HUES6 (cell line): ENCODE data around the gene FLT4.

Source experiments
- H3K27ac ChIP-seq: 2 replicates; pipeline ENCODE4 v1.7.0; 2013; ENCODE audit warnings: low read depth, mild to moderate bottlenecking, low read length, inconsistent platforms
- H3K27me3 ChIP-seq: 2 replicates; pipeline ENCODE4 v1.6.1; 2013; ENCODE audit warnings: low read length; ENCODE audit not compliant: control insufficient read depth, insufficient read depth
- H3K36me3 ChIP-seq: 2 replicates; pipeline ENCODE4 v1.6.1; 2013; ENCODE audit warnings: low read length; ENCODE audit not compliant: control insufficient read depth, insufficient read depth
- H3K4me1 ChIP-seq: 2 replicates; pipeline ENCODE4 v1.6.1; 2013; ENCODE audit warnings: low read length; ENCODE audit not compliant: control insufficient read depth, insufficient read depth
- H3K4me3 ChIP-seq: 2 replicates; pipeline ENCODE4 v1.5.1; 2013; ENCODE audit warnings: low read depth, low read length
- H3K9ac ChIP-seq: one replicate; pipeline ENCODE4 v1.6.1; 2013; ENCODE audit warnings: mild to moderate bottlenecking, low read length
- H3K9me3 ChIP-seq: 2 replicates; pipeline ENCODE4 v1.6.1; 2013; ENCODE audit warnings: low read depth, low read length; ENCODE audit not compliant: control insufficient read depth, insufficient read depth

Gene FLT4

DNA sequence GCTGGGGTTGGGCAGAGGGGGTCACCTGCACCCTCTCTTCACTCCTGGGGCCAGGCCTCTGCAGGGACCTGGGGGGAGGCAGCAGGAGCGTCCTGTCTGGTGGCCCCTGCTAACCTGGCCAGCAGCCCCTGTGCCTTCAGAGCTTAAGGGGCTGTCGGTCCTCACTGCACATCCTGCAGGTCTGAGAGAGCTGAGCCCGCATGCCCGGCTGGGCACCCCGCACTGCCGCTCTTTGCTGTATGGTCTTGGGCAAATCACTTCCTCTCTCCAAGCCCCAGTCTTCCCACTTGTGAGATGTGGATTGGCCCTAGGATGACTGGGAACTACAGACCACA is 7.9 kb downstream of the FLT4 start:
- Histone ChIP-seq H3K36me3 (no peaks in the 10 kb centered on the region), H3K27ac (no peak overlapping the region), H3K4me1 (no peaks in the 10 kb centered on the region), H3K27me3 (peaks cover 16% of the 10 kb centered on the region), H3K9ac (no peak overlapping the region), H3K9me3 (no peaks in the 10 kb centered on the region), H3K4me3 (no peak overlapping the region)

DNA sequence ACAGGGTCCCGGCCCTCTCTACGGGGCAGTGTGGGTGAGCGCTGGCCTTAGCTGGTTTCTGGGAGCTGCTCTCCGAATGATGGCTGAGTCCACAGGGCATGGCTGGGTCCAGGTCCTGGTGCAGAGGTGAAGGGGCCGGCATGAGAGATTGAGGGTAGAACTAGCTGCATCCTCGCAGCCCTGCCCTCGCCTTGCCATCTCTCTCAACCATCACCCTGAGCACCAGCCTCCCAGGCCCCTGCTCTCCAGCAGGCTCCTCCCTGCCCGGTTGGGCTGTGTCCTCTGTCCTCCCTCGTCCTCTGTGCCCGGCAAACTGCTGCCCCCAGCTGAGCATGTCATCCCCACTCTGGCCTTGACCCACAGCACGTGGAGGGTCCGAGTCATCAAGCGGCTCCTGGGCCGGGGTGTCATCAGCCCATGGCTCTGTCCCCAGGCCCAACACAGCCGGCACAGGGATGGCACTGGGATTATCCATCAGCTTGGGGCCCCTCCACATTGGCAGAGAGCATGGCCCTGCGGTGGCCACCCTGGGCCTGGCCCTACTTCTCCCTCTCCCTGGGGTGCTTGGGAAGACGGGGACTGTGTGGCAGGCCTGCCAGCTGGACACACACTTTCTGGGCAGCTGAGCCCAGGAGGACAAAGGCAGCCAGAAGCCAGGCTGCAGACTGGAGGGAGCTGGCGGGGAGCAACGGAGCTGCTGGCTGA is 8.4 kb downstream of the FLT4 start:
- Histone ChIP-seq H3K9ac (no peak overlapping the region), H3K9me3 (no peaks in the 10 kb centered on the region), H3K4me3 (no peak overlapping the region), H3K27ac (no peak overlapping the region), H3K27me3 (peaks cover 11% of the 10 kb centered on the region), H3K36me3 (no peaks in the 10 kb centered on the region), H3K4me1 (no peaks in the 10 kb centered on the region)

DNA sequence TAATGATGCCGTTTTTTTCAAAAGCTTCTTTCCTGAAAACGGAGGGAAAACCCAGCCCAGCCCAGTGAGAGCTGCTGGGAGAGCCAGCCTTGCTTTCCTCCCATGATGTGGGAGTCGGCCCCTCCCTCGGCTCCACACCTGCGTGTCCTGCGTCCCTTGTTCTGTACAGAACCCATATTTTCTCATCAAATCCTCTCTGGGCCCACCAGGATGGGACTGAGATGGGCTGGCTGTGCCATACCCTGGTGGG is 8.9 kb downstream of the FLT4 start:
- no peak overlapping the region for H3K4me3 ChIP-seq
- no peaks in the 10 kb centered on the region for H3K4me1 ChIP-seq
- H3K9me3 ChIP-seq = no peaks in the 10 kb centered on the region
- no peak overlapping the region for H3K27ac ChIP-seq
- no peak overlapping the region for H3K9ac ChIP-seq
- H3K36me3 ChIP-seq = no peaks in the 10 kb centered on the region
- peaks cover 6% of the 10 kb centered on the region; the same call in 1 of the 2 replicates for H3K27me3 ChIP-seq

DNA sequence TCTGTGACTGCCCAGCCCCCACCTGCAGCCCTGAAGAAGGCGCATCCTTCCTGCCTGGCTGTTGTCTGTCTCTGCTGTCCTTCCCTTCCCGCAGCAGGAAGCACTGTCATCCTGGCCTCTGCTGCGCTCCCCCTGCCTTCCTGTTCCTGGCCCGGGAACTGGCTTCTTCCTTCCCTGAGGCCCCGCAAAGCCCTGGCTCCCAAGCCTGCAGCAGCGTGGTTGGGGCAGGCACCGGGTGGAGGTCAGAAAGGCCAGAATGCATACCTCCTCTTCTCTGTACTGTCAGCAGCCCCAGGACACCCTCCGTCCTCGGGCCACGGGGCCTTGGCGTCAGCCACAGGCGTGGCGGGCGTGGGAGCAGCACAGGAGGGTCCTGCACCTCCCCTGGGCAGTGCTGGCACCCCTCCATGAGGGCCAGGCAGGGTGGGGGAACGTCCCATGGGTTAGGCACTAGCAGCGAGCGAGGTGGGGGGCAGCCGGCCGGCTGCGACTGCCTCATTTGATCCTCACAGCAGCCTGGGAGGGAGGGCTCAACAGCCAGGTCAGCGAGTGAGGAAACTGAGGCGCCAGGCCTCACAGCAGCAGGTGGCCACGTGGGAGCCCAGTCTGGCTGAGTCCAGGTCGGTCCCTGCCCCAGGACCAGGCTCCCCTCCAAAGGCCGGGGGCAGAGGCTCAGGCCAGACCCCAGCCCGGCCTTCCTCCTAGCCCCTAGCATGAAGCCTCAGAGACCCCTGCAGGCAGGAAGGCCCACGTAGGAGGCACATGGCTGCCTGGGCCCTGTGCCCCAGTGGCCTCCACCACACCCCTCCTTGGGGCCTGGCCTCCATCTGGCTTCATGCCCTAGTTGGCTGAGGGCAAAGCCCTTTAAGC is 9.4 kb downstream of the FLT4 start:
- H3K4me1 ChIP-seq = no peaks in the 10 kb centered on the region
- no peak overlapping the region for H3K27ac ChIP-seq
- peaks cover under 1% of the 10 kb centered on the region; the same call in 1 of the 2 replicates for H3K27me3 ChIP-seq
- no peaks in the 10 kb centered on the region for H3K9me3 ChIP-seq
- H3K9ac ChIP-seq = no peak overlapping the region
- no peak overlapping the region for H3K4me3 ChIP-seq
- no peaks in the 10 kb centered on the region for H3K36me3 ChIP-seq

DNA sequence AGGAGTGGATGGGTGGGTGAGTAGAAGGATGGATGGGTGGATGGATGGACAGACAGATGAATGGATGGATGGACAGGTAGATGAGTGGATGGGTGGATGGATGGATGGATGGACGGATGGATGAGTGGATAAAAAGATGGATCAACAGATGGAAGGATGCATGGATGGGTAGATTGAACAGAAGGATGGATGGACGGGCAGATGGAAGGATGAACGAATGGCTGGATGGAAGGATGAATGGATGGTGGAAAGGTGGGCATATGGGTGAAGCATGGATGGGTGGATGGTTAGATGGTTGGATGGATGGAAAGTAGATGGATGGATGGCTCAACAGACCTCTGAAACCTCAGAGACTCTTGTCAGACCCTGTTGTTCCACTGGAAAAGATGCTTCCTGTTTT is 10.1 kb downstream of the FLT4 start:
- H3K27me3 ChIP-seq = no peaks in the 10 kb centered on the region; the same call in 1 of the 2 replicates
- no peak overlapping the region for H3K27ac ChIP-seq
- H3K36me3 ChIP-seq = no peaks in the 10 kb centered on the region
- H3K4me1 ChIP-seq = no peaks in the 10 kb centered on the region
- H3K9me3 ChIP-seq = no peaks in the 10 kb centered on the region
- H3K4me3 ChIP-seq = no peak overlapping the region
- H3K9ac ChIP-seq = no peak overlapping the region

DNA sequence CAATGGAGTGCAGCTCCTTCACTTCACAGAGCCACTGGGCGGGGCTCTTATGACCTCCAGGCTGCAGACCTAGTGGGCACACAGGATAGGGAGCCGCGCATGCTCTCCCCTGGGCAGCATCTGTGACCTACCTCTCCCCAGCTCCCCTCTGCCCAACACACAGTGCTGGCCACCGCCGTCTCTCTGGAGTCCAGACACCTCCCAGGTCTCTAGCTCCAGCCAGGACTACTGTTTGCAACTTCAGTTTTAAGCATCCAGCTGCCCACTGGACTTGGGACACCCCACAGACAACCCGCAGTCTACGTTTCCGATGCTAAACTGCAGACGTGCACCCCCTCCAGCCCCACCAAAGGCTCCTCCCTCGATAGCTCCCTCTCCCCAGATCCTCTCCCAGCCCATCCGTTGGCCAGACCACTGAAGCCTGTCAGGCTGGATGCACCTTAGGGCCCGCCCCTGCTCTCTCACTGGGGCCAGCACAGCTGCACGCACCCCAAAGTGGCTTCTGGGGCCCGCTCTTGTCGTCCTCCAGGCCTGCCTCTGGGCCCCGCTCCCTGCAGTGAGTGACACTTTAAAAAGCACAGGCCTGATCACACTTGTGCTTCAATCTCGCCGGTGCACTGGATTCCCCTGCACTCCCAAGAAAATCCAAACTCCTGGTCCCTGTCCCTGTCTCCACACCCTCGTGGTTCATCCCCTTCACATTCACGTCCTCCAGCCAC is 11.3 kb downstream of the FLT4 start:
- no peak overlapping the region for H3K4me3 ChIP-seq
- H3K9me3 ChIP-seq = no peaks in the 10 kb centered on the region
- no peaks in the 10 kb centered on the region for H3K27me3 ChIP-seq
- no peak overlapping the region for H3K27ac ChIP-seq
- H3K9ac ChIP-seq = no peak overlapping the region
- no peaks in the 10 kb centered on the region for H3K36me3 ChIP-seq
- no peaks in the 10 kb centered on the region for H3K4me1 ChIP-seq

DNA sequence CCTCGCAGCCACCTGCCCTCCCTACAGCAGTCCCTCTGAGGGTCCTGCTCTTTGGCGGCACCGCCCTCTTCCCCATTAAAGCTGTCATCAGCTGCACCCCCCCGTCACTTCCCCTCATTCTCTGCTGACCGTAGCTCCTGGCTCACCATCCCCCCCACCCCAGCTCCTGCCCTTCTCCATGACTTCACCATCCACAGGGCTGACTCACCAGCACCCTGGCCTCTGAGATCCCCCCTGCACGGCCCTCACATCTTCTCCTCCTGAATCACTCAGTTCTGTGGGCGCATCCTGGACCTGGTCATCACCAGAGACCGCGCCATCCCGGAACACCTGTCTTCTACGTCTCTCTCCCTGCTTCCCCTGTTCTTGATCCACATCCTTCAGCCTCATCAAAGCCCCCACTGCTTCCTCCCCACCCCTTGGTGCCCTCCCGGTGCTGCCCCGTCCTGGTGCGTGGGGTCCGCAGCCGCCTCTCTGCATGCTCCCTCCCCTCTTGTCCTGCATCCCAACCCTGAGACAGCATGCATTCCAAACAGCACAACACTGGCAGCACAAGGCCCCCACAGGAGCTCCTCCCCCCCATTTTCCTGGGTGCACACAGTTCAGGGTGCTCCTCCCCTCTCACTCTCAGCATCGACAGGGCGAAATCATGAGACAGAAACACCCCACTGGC is 12.9 kb downstream of the FLT4 start:
- no peak overlapping the region for H3K4me3 ChIP-seq
- no peaks in the 10 kb centered on the region for H3K9me3 ChIP-seq
- H3K27ac ChIP-seq = no peak overlapping the region
- no peak overlapping the region for H3K9ac ChIP-seq
- H3K4me1 ChIP-seq = peaks cover 8% of the 10 kb centered on the region; the same call in 1 of the 2 replicates
- no peaks in the 10 kb centered on the region for H3K36me3 ChIP-seq
- no peaks in the 10 kb centered on the region for H3K27me3 ChIP-seq

DNA sequence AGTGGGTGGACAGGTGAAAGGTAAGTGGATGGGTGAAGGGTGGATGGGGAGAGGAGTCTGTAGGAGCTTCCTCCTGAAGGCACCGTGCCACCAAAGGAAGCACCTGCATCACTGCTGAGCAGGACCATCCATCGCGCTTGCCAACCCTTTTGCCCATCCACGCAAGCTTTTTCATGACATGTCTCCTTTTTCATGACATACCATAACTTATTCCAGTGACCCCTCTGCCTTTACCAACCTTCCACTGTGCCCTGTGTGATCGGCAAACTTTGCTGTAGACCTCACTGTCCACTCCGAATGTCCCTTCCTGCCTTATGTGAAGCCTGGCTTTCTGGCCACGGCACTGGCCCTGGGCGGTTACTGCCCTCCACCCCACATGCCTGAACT is 13.4 kb downstream of the FLT4 start:
- H3K9me3 ChIP-seq = no peaks in the 10 kb centered on the region
- no peaks in the 10 kb centered on the region for H3K27me3 ChIP-seq
- no peak overlapping the region for H3K27ac ChIP-seq
- no peak overlapping the region for H3K9ac ChIP-seq
- no peak overlapping the region for H3K4me3 ChIP-seq
- H3K4me1 ChIP-seq = peaks cover 8% of the 10 kb centered on the region; the same call in 1 of the 2 replicates
- H3K36me3 ChIP-seq = no peaks in the 10 kb centered on the region

DNA sequence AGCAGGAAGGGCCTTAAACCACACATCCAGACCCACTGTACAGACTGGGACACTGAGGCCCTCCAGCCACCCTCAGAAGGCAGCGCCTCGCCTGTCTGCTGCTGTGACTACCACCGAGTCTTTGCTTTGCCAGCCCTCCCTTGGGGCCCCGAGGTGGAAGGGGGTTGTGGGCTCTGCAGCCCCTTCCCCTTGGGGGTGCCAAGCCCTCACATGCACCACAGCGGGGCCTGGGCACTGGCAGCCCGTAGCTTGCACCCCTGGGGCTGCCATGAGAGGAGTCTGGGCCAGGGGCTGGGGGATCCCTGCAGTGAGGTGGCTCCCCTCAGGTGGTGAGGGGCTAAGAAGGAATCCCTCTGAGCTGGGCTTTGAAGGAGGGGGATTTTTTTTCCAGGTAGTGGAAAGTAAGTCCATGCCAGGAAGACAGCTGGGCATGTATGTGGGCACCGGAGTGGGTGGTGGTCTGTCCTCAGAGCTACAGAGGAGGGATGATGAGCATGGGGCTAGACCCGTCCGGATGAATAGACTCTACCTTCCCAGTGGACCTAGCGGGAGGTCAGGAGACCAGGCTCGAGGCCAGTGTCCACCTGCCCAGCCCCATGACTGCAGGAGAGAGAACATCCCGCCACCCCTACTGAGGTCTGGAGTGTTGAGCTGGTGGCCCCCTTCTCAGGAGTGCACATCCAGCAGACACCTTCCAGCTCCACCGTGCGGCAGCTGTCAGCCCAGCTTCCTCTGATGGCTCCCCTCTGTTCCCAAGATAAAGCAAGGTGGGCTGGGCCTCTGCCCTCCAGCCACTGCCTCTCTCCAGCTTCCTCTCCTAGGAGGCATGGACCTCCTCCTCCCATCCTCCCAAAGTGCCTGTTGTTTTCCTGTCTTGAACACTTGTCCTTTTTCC is 15.9 kb downstream of the FLT4 start:
- Histone ChIP-seq H3K4me1 (peaks cover 8% of the 10 kb centered on the region; the same call in 1 of the 2 replicates), H3K9me3 (no peaks in the 10 kb centered on the region), H3K9ac (no peak overlapping the region), H3K4me3 (no peak overlapping the region), H3K27ac (no peak overlapping the region), H3K36me3 (no peaks in the 10 kb centered on the region), H3K27me3 (no peaks in the 10 kb centered on the region)

DNA sequence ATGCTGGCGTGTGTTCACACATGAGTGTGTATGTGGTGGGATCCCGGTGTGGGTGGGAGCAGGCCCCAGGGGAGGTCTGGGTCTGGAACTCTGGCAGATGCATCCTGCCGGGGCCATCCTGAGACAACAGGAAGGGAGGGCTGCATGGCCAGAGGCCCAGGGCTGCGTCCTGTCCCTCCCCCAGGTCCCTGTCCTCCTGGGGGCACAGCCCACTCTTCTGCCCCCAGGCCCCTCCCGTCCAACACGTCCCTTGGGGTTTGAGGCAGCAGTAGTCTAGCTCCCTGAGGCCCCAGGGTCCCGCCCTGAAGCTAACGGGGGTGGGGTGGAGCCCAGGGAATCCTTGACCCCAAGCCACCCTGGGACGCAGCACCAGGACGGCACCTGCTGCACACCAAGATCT is 16.6 kb downstream of the FLT4 start:
- Histone ChIP-seq H3K27me3 (no peaks in the 10 kb centered on the region), H3K4me3 (no peak overlapping the region), H3K9ac (no peak overlapping the region), H3K9me3 (no peaks in the 10 kb centered on the region), H3K36me3 (no peaks in the 10 kb centered on the region), H3K4me1 (peaks cover 8% of the 10 kb centered on the region; the same call in 1 of the 2 replicates), H3K27ac (no peak overlapping the region)
